Panc1 (cell line): Measurements from ENCODE around the gene NSD1. TPM values are rescaled to one million over a fixed set of nuclear protein-coding genes. Genes with fewer than 3 reads are reported as not detected.

Experiments
- ATAC-seq: fragments of 200-7000 bp; cut with Tn5 transposase; 2 replicates; pipeline ENCODE4 v1.9.1; 2020; ENCODE audit warnings: mild to moderate bottlenecking, moderate library complexity
- BruUV-seq: library from RNA; stranded (reverse); fragments of 400-500 nt; replicated peaks from 2 replicates; lab custom pipeline; 2021; lab: Mats Ljungman, UMichigan
- CTCF ChIA-PET: fragments of 300-600 bp; sonication (Branson Sonifier 250); formaldehyde crosslinking; loops from one replicate; lab custom pipeline; 2022; ENCODE audit warnings: antibody characterized with exemption; lab: Charles Lee
- POLR2A ChIA-PET: fragments of 300-600 bp; sonication (Branson Sonifier 250); formaldehyde crosslinking; loops from one replicate; lab custom pipeline; 2022; ENCODE audit warnings: antibody characterized with exemption; lab: Charles Lee
- DNase-seq: peaks from one replicate; pipeline ENCODE4 v3.0.0-alpha.2; 2010; ENCODE audit warnings: low read depth, low spot score
- H3K27ac ChIP-seq: 2 replicates; pipeline ENCODE4 v1.5.1; 2011; ENCODE audit warnings: mild to moderate bottlenecking, low read length, inconsistent platforms
- H3K27me3 ChIP-seq: fragments of 200-500 bp; sonication (Bioruptor generic); 2 replicates; pipeline ENCODE4 v1.6.0; 2014; ENCODE audit warnings: low read length, inconsistent platforms; ENCODE audit not compliant: control insufficient read depth, insufficient read depth
- H3K36me3 ChIP-seq: fragments of 200-500 bp; sonication (Bioruptor generic); 2 replicates; pipeline ENCODE4 v1.5.1; 2014; ENCODE audit warnings: inconsistent platforms, mild to moderate bottlenecking, low read length, moderate library complexity; ENCODE audit not compliant: control insufficient read depth, insufficient read depth
- H3K4me1 ChIP-seq: 2 replicates; pipeline ENCODE4 v1.5.1; 2011; ENCODE audit warnings: inconsistent platforms, mild to moderate bottlenecking, low read length, moderate library complexity; ENCODE audit not compliant: control insufficient read depth, insufficient read depth
- H3K4me3 ChIP-seq, 2 experiments: 2 replicates each; pipeline ENCODE4 v1.5.1; 2011 to 2012; ENCODE audit warnings: low read depth in 2 of 2, low read length in 2 of 2, mild to moderate bottlenecking in 2 of 2, inconsistent platforms in 1 of 2, moderate library complexity in 1 of 2
- H3K9me3 ChIP-seq: fragments of 200-500 bp; sonication (Bioruptor generic); 2 replicates; pipeline ENCODE4 v1.5.1; 2014; ENCODE audit warnings: low read depth, mild to moderate bottlenecking, inconsistent platforms, low read length, moderate library complexity; ENCODE audit not compliant: control insufficient read depth, insufficient read depth
- CTCF ChIP-seq: fragments of 450-650 bp; IDR thresholded peaks from 2 replicates; pipeline ENCODE4 v1.5.1; 2017; ENCODE audit warnings: mild to moderate bottlenecking
- POLR2AphosphoS5 ChIP-seq: IDR thresholded peaks from 2 replicates; pipeline ENCODE4 v1.6.1; 2012; ENCODE audit warnings: mild to moderate bottlenecking, low read depth, low read length, moderate library complexity
- REST ChIP-seq, 2 experiments: IDR thresholded peaks; 2 replicates each; pipeline ENCODE4 v1.6.1; 2011 to 2012; ENCODE audit warnings: low read depth in 2 of 2, control low read depth in 1 of 2, low read length in 1 of 2, mild to moderate bottlenecking in 1 of 2, moderate library complexity in 1 of 2; ENCODE audit not compliant: insufficient read depth in 1 of 2
- SIN3A ChIP-seq: IDR thresholded peaks from 2 replicates; pipeline ENCODE4 v1.6.1; 2012; ENCODE audit warnings: low read depth, mild to moderate bottlenecking, low read length, moderate library complexity, borderline replicate concordance; ENCODE audit not compliant: insufficient read depth
- TCF7L2 ChIP-seq: IDR thresholded peaks from 2 replicates; pipeline ENCODE4 v1.6.1; 2011; ENCODE audit warnings: mild to moderate bottlenecking, low read depth, low read length, inconsistent platforms
- in situ Hi-C: cut with HindIII; loops from 2 replicates; pipeline ENCODE4 v1.10.0; 2016; ENCODE audit warnings: low sequenced_read_pairs, low pct_unique_long_range_greater_than_20kb
- intact Hi-C: fragments of 100-400 bp; cut with micrococcal nuclease; formaldehyde crosslinking; loops from one replicate; pipeline ENCODE4 v1.10.0; 2022; ENCODE audit not compliant: unreplicated experiment
- total RNA-seq: library from RNA; stranded (reverse); gene quantifications from one replicate; pipeline ENCODE4 v1.2.1, GENCODE V29; 2021; ENCODE audit not compliant: unreplicated experiment

Gene NSD1
- total RNA-seq, 1 experiment from 2014 or later, result 58.7 TPM

DNA sequence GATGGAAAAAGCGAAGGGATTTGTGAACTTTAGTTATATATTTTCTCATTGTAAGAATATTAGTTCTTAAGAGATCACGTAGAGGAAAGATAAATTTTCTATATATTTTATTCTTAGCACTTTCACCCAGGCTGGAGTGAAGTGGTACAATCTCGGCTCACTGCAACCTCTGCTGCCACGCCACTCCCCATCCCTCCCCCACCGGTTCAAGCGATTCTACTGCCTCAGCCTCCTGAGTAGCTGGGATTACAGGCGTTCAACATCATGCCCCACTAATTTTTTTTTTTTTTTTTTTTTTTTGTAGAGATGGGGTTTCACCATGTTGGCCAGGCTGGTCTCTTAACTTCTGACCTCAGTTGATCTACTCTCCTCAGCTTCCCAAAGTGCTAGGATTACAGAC, 127.4 kb downstream of the NSD1 start:
- peaks cover 6% of the 10 kb centered on the region for H3K36me3 ChIP-seq
- in situ Hi-C loops, result no loop called here

DNA sequence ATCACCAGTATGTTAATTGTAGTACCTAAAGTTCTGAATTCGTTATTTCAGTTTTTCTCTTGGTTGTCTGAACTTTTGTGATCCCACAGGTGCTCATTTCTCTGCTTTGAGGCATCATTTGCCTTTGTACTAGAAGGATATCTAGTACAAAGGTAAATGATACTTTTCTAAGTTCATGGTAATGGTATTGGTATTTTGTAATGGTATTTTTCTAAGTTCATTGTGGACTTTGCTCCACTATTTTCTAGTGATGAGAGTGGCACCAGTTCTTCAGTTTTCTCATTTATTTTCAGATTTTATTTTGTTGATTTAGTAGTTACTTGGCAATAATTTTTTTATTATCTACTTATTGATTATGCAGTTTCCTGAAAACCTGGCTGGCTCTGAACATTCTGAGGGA, 127.9 kb downstream of the NSD1 start:
- Histone ChIP-seq H3K27me3 (no peaks in the 10 kb centered on the region), H3K27ac (no peak overlapping the region), H3K36me3 (peaks cover 6% of the 10 kb centered on the region), H3K4me3 (no peak overlapping the region), H3K4me1 (no peaks in the 10 kb centered on the region), H3K9me3 (no peaks in the 10 kb centered on the region)
- ATAC-seq (no peak), DNase-seq (no peak)
- no TSS peak for BruUV-seq
- CTCF ChIA-PET, result no interaction called here
- no peak for TF ChIP-seq REST (IDR thresholded peaks at IDR 0.05; ENCODE audit: insufficient read depth in 1 of 2, low read depth in 2 of 2, low read length in 1 of 2)
- no peak for TF ChIP-seq POLR2AphosphoS5
- no peak for TF ChIP-seq CTCF
- TF ChIP-seq TCF7L2, result no peak
- no peak for TF ChIP-seq SIN3A
- POLR2A ChIA-PET, result interaction anchor here (0.6 kb wide), 1 partner anchor 31 kb away, joined by 6 read pairs; no protein-coding TSS in a partner anchor
- intact Hi-C loops, result no loop called here
- in situ Hi-C loops, result no loop called here

More for the DNA sequence above, 127.4 kb downstream of the NSD1 start:
- Histone ChIP-seq H3K4me3 (no peak overlapping the region), H3K27ac (no peak overlapping the region), H3K4me1 (no peaks in the 10 kb centered on the region), H3K27me3 (no peaks in the 10 kb centered on the region), H3K9me3 (no peaks in the 10 kb centered on the region)
- POLR2A ChIA-PET, result interaction anchor here (0.6 kb wide), 1 partner anchor 30 kb away, joined by 6 read pairs; no protein-coding TSS in a partner anchor
- ATAC-seq (no peak), DNase-seq (no peak)
- BruUV-seq, result no TSS peak
- intact Hi-C loops, result no loop called here
- TF ChIP-seq SIN3A, result no peak
- TF ChIP-seq TCF7L2, result no peak
- TF ChIP-seq CTCF, result no peak
- TF ChIP-seq POLR2AphosphoS5, result no peak
- TF ChIP-seq REST (IDR thresholded peaks at IDR 0.05; ENCODE audit: insufficient read depth in 1 of 2, low read depth in 2 of 2, low read length in 1 of 2), result no peak
- CTCF ChIA-PET, result no interaction called here
